Endothelial cell of umbilical vein (primary cell): ENCODE measurements around the gene PPIL6.

Experiments used
- EZH2 ChIP-seq: IDR thresholded peaks from 2 replicates; pipeline ENCODE4 v1.6.1; 2012; ENCODE audit warnings: borderline replicate concordance, low read depth, mild to moderate bottlenecking, moderate library complexity, low read length, inconsistent platforms; ENCODE audit not compliant: severe bottlenecking
- POLR2A ChIP-seq: IDR thresholded peaks from 2 replicates; pipeline ENCODE4 v1.6.1; 2012; ENCODE audit warnings: low read depth, mild to moderate bottlenecking, control low read depth, low read length

DNA sequence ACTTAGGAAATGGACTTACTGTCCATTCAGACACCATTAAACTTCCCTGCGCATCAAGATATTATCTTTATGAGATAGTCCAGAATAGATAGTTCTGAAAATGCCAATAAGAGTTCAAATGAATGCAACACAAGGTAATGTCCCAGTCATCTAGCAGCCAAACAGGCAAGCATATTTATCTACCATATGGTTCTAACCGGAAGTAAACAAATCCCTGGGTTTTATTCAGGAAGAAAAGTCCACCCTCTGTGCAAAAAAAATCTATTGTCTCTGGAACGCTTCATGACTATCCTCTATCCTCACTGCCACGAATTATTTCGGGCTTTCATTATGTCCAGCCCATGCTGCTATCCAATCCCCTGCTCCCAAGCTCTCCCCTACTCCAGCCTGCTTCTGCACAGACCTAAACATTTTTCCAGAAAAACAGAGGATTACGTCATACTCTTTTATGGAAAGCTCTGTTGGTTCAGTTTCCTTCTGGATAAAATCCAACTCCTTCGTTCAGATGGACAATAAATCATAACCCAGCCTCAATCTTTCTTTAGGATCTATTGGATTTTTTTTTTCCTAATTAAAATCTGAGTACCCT, 11.4 kb downstream of the PPIL6 start:
- no peak for TF ChIP-seq POLR2A
- TF ChIP-seq EZH2, result no peak
